Activated T-cell treated with anti-CD3 and anti-CD28 coated beads, Interleukin-2, amount 50 U/mL, for 1 hour (primary cell): ENCODE data around the gene NAGS.
"Not testable (repeated sequence)": the region's sequence is repeated elsewhere in the genome, so short reads cannot be mapped to it uniquely, and the experiment has no call there.

Experiments
- DNase-seq: peaks from one replicate; pipeline ENCODE4 v3.0.0-alpha.2; 2020

The NAGS gene

GRCh38 chr17:44039829-44040635, 35.6 kb downstream of the NAGS start:
- DNase-seq, result no peak

DNA sequence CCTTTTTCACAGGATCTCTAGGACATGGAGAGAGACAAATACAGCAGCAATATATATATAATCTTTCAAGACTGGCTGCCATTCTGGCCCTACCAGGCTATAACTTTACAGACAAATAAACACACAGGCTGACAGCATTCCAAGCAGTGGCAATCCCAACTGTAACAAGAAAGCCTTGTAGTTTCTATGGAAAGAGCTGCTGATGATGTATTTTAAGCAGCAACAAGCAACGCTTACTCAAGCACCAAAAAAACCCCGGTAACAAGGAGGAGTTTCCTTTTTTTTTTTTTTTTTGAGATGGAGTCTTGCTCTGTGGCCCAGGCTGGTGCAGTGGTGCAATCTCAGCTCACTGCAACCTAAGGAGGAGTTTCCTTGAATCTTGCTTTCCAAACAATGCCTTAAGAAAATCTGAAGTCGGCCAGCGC, 38.9 kb downstream of the NAGS start:
- no peak for DNase-seq

GRCh38 chr17:44044071-44044470, 39.6 kb downstream of the NAGS start:
- DNase-seq, result no peak

DNA sequence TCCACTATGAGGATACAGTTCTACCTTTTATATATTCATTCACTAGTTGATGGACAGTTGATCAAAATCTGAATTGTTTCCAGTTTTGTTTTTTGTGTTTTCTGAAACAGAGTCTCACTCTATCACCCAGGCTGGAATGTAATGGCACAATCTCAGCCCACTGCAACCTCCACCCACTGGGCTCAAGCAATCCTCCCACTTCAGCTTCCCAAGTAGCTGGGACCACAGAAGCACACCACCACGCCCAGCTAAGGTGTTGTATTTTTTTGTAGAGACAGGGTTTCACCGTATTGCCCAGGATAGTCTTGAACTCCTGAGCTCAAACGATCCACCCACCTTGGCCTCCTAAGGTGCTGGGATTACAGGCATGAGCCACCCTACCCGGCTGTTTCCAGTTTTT, 41.1 kb downstream of the NAGS start:
- no peak for DNase-seq

DNA sequence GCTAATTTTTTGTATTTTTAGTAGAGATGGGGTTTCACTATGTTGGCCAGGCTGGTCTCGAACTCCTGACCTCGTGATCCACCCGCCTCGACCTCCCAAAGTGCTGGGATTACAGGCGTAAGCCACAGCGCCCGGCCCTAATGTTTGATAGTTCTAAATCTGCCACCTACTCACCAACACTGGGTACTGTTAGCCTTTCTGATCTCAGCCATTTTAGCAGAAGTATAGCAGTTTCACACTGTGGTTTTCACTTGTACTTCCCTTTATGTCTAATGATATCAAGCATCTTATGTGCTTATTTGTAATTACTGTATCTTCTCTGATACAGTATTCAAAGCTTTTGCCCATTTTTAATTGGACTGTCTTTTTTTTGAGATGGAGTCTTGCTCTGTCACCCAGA, 42.5 kb downstream of the NAGS start:
- not testable (repeated sequence) for DNase-seq

DNA sequence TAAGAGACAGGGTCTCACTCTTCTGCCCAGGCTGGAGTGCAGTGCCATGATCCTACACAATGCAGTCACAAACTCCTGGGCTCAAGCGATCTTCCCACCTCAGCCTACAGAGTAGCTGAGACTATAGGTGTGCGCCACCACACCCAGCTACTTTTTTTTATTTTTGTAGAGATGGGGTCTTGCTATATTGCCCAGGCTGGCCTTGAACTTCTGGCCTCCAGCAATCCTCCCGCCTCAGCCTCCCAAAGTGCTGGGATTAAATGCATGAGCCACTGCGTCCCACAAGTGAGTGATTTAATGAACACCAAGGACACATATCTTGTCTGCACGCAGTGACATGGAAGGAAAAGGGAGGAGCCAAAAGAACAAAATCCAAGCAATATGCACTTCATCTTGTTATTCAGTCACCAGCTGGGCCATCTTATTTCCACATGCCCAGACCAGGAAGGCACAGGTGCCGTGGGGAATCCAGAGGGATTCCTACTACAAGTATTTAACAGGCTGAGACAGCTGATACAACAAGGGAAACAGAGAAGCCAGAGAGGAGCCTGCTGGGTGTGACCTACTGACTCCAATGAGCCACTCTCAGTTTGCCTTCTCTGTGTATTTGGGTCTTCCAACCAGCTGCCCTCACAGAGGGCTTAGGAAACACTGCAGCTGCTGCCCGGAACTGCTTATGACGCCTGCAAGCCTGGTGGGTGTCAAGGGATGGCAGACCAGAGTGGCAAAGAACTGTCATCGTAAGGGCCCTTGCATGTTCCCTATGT, 45.1 kb downstream of the NAGS start:
- DNase-seq, result no peak

- no peak for DNase-seq
Observed at GRCh38 chr17:44053125-44053872, 48.9 kb downstream of the NAGS start.
